Measurements from ENCODE around the gene ITPRID2.

DNA sequence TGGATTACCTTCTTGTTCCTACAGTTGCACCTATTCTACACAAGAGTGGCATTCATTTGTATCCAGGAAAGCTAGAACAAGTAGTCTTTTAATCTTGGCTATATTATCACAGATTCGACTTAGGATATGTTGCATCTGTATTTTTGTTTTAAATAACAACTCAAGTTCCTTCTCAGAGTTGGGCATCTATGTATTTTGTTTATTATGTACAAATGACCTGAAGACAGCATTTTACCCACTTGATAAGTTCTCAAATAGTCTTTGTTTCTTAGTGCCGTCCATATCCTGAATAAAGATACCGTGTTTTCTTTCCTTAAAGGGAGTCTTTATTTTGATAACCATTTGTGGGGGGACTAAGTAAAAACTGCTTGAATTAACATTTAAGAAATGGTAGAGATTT, 2.9 kb downstream of the ITPRID2 start:
- TF ChIP-seq, protein P1, sequence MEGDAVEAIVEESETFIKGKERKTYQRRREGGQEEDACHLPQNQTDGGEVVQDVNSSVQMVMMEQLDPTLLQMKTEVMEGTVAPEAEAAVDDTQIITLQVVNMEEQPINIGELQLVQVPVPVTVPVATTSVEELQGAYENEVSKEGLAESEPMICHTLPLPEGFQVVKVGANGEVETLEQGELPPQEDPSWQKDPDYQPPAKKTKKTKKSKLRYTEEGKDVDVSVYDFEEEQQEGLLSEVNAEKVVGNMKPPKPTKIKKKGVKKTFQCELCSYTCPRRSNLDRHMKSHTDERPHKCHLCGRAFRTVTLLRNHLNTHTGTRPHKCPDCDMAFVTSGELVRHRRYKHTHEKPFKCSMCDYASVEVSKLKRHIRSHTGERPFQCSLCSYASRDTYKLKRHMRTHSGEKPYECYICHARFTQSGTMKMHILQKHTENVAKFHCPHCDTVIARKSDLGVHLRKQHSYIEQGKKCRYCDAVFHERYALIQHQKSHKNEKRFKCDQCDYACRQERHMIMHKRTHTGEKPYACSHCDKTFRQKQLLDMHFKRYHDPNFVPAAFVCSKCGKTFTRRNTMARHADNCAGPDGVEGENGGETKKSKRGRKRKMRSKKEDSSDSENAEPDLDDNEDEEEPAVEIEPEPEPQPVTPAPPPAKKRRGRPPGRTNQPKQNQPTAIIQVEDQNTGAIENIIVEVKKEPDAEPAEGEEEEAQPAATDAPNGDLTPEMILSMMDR (IDR thresholded peaks at IDR 0.05), result no peak
- TF ChIP-seq POLR2A (IDR thresholded peaks at IDR 0.05) (no peak), POLR2AphosphoS5 (IDR thresholded peaks at IDR 0.05) (no peak)
